ENCODE measurements around the gene PTAFR. TPM values are rescaled to one million over a fixed set of nuclear protein-coding genes. Genes with fewer than 3 reads are reported as not detected.

Gene PTAFR
- polyA plus RNA-seq, 1 experiment, result 0.12 TPM

DNA sequence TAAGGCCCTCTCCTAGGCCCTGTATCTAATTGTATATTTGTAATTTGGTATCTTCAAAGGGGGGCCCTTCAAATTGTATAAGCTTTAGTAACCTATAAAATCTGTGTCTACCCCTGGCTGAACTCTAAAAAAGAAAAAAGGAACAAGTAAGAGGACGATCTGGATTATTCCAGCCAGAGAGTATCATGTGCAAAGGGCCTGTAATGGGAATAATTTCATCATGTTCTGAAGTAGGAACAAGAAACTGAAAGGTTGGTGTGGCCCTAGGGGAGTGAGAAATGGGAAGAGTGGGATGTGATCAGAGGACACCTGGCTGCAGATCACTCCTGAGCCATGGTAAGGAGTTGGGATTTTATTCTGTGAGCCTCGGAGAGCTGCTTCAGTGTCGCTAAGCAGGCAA lies 14.7 kb downstream of the PTAFR start:
- Histone ChIP-seq H3K4me3 (ENCODE audit: low read depth, low read length) (no peak overlapping the region), H3K9me3 (ENCODE audit: control insufficient read depth, insufficient read depth, low read length) (no peaks in the 10 kb centered on the region), H3K27ac (ENCODE audit: low read depth, low read length) (no peak overlapping the region), H3K27me3 (ENCODE audit: control insufficient read depth, insufficient read depth, low read length) (no peaks in the 10 kb centered on the region)
- TF ChIP-seq, protein P1, sequence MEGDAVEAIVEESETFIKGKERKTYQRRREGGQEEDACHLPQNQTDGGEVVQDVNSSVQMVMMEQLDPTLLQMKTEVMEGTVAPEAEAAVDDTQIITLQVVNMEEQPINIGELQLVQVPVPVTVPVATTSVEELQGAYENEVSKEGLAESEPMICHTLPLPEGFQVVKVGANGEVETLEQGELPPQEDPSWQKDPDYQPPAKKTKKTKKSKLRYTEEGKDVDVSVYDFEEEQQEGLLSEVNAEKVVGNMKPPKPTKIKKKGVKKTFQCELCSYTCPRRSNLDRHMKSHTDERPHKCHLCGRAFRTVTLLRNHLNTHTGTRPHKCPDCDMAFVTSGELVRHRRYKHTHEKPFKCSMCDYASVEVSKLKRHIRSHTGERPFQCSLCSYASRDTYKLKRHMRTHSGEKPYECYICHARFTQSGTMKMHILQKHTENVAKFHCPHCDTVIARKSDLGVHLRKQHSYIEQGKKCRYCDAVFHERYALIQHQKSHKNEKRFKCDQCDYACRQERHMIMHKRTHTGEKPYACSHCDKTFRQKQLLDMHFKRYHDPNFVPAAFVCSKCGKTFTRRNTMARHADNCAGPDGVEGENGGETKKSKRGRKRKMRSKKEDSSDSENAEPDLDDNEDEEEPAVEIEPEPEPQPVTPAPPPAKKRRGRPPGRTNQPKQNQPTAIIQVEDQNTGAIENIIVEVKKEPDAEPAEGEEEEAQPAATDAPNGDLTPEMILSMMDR (IDR thresholded peaks at IDR 0.05; ENCODE audit: low read depth, low read length), result no peak
- ChIA-PET CTCF (interaction anchor here (0.7 to 3.0 kb wide), 2 partner anchors 48 to 70 kb away, joined by 3 to 12 read pairs; no protein-coding TSS in a partner anchor), POLR2A (interaction anchor here (0.9 to 1.2 kb wide), 2 partner anchors 13 to 63 kb away, joined by 5 to 17 read pairs; no protein-coding TSS in a partner anchor)
- DNase-seq (ENCODE audit: low read depth, low spot score), result no peak

DNA sequence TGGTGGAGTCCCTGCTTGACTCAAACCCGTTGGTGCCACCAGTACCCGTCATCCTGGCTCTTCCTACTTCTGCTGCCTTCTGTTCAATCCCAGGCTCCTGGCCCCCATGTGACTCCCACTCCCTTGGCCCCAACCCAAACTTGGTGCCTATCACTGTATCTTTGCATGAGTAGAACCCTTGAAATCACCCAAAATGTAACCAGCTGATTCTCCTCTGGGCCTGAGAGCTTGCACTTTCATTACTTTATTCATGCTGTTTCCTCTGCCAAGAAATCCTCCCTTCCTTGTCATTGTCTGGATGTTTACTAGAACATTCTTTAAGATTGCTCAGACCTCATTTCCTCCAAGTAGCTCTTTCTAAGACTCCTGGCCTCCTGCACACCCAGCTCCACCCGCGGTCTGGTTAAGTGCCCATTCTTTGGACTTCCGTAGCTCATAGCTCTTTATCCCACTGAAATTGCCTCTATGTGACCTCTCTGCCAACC lies 15.7 kb downstream of the PTAFR start:
- ChIA-PET POLR2A (interaction anchor here (0.5 to 1.2 kb wide), 6 partner anchors 8 to 141 kb away, joined by 3 to 17 read pairs (median 4); no protein-coding TSS in a partner anchor), CTCF (interaction anchor here (0.6 to 3.0 kb wide), 4 partner anchors 15 to 69 kb away, joined by 3 to 12 read pairs (median 3); no protein-coding TSS in a partner anchor)
- peak; percentile 65 for DNase-seq (ENCODE audit: low read depth, low spot score)

DNA sequence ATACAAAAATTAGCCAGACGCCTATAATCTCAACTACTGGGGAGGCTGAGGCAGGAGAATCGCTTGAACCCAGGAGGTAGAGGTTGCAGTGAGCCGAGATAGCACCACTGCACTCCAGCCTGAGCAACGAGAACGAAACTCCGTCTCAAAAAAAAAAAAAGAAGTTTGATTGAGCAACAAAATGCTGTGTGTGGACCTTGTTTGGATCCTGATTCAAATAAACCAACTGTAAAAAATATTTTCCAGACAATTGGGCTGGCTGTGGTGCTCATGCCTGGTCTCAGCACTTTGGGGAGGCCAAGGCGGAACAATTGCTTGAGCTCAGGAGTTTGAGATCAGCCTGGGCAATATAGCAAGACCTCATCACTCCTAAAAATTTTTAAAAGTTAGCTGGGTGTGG lies 16.8 kb downstream of the PTAFR start:
- TF ChIP-seq, protein P1 (IDR thresholded peaks at IDR 0.05; ENCODE audit: low read depth, low read length), result no peak
- H3K27me3 ChIP-seq (ENCODE audit: control insufficient read depth, insufficient read depth, low read length), result no peaks in the 10 kb centered on the region
- ChIA-PET POLR2A (no interaction called here), CTCF (interaction anchor here (3.0 kb wide), 1 partner anchor 68 kb away, joined by 12 read pairs; no protein-coding TSS in a partner anchor)
- DNase-seq (ENCODE audit: low read depth, low spot score), result no peak
- no peak overlapping the region for H3K4me3 ChIP-seq (ENCODE audit: low read depth, low read length)
- H3K27ac ChIP-seq (ENCODE audit: low read depth, low read length), result no peak overlapping the region
- H3K9me3 ChIP-seq (ENCODE audit: control insufficient read depth, insufficient read depth, low read length), result no peaks in the 10 kb centered on the region

More for the DNA sequence above, 15.7 kb downstream of the PTAFR start:
- Histone ChIP-seq H3K4me3 (ENCODE audit: low read depth, low read length) (no peak overlapping the region), H3K27me3 (ENCODE audit: control insufficient read depth, insufficient read depth, low read length) (no peaks in the 10 kb centered on the region), H3K9me3 (ENCODE audit: control insufficient read depth, insufficient read depth, low read length) (no peaks in the 10 kb centered on the region), H3K27ac (ENCODE audit: low read depth, low read length) (peak overlapping the region; percentile 89)
- TF ChIP-seq, protein P1 (IDR thresholded peaks at IDR 0.05; ENCODE audit: low read depth, low read length), result no peak

DNA sequence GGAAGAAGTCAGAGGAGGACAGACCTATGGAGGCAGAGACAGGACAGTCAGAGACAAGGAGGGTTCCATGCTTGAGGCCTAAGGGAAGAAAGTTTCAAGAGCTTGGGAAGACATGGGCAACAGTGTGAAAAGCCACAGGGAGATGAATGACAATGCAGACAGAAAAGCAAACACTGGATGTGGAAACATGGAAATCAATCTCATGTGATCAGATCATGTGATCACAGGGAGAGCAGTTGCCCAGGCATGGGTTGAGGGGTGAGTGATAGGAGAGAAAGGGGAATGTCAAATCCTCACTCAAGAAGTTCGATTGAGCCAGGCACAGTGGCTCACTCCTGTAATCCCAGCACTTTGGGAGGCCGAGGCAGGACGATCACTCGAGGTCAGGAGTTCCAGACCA lies 17.2 kb downstream of the PTAFR start:
- Histone ChIP-seq H3K9me3 (ENCODE audit: control insufficient read depth, insufficient read depth, low read length) (no peaks in the 10 kb centered on the region), H3K4me3 (ENCODE audit: low read depth, low read length) (no peak overlapping the region), H3K27me3 (ENCODE audit: control insufficient read depth, insufficient read depth, low read length) (no peaks in the 10 kb centered on the region), H3K27ac (ENCODE audit: low read depth, low read length) (no peak overlapping the region)
- ChIA-PET POLR2A (no interaction called here), CTCF (no interaction called here)
- TF ChIP-seq, protein P1 (IDR thresholded peaks at IDR 0.05; ENCODE audit: low read depth, low read length), result no peak
- no peak for DNase-seq (ENCODE audit: low read depth, low spot score)

DNA sequence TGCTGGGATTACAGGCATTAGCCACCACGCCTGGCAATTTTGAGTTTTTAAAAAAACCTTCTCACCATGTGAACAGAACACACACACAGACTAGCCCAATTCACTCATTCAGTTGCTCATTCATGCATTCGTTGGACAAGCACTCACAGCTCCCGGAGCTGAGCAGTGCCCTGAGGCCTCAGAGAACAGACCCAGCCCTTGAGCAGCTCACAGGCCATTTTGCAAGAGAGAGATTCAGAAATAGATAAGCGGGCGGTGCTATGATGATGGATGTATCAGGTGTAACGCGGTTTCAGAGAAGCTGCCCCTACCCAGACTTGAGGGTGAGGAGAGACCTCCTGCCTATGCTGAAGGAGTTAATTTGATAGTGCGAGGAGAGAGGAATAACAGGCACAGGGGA lies 18.6 kb downstream of the PTAFR start:
- no peak overlapping the region for H3K27ac ChIP-seq (ENCODE audit: low read depth, low read length)
- ChIA-PET CTCF (no interaction called here), POLR2A (no interaction called here)
- TF ChIP-seq, protein P1 (IDR thresholded peaks at IDR 0.05; ENCODE audit: low read depth, low read length), result no peak
- no peak for DNase-seq (ENCODE audit: low read depth, low spot score)
- H3K9me3 ChIP-seq (ENCODE audit: control insufficient read depth, insufficient read depth, low read length), result no peaks in the 10 kb centered on the region
- no peaks in the 10 kb centered on the region for H3K27me3 ChIP-seq (ENCODE audit: control insufficient read depth, insufficient read depth, low read length)
- no peak overlapping the region for H3K4me3 ChIP-seq (ENCODE audit: low read depth, low read length)

Data from AG04450 (cell line).